Left lobe of liver (tissue), 2 donors: ENCODE data around the gene ACTRT2. TPM values are rescaled to one million over a fixed set of nuclear protein-coding genes. Genes with fewer than 3 reads are reported as not detected.

Experiments used
- ATAC-seq: fragments of 200-7000 bp; cut with Tn5 transposase; one replicate; pipeline ENCODE4 v1.9.1; 2020; ENCODE audit warnings: mild to moderate bottlenecking, moderate library complexity
- DNase-seq: peaks from one replicate; pipeline ENCODE4 v3.0.0-alpha.2; 2020; ENCODE audit warnings: low spot score
- total RNA-seq: library from RNA; stranded (reverse); gene quantifications from one replicate; pipeline ENCODE4 v1.2.1, GENCODE V29; 2021
- donor health status: DM: no; HTN: no; CAD: no; lungs with moderate emphysema.
- donor health status: DM: no; HTN: yes; CAD: no.

Gene ACTRT2
- total RNA-seq, 1 donor from 2014 or later, result not detected

GRCh38 chr1:3029991-3030662 lies 8.9 kb downstream of the ACTRT2 start:
- DNase-seq, result no peak

GRCh38 chr1:3030663-3031381 lies 9.6 kb downstream of the ACTRT2 start:
- no peak for DNase-seq

More at GRCh38 chr1:3029991-3030662, 8.9 kb downstream of the ACTRT2 start:
- no peak for ATAC-seq

GRCh38 chr1:3031401-3032221 lies 10.3 kb downstream of the ACTRT2 start:
- no peak for ATAC-seq
- DNase-seq, result no peak

More at GRCh38 chr1:3030663-3031381, 9.6 kb downstream of the ACTRT2 start:
- ATAC-seq, result no peak

GRCh38 chr1:3032371-3033039 lies 11.2 kb downstream of the ACTRT2 start:
- no peak for ATAC-seq
- DNase-seq, result no peak

- ATAC-seq, result no peak
- DNase-seq, result no peak
These were observed 11.9 kb downstream of the ACTRT2 start for GRCh38 chr1:3033040-3033789.

GRCh38 chr1:3033790-3034090 lies 12.5 kb downstream of the ACTRT2 start:
- DNase-seq (no peak), ATAC-seq (no peak)

- DNase-seq, result no peak
- ATAC-seq, result no peak
These were observed 12.9 kb downstream of the ACTRT2 start for GRCh38 chr1:3034162-3034561.

- ATAC-seq (no peak), DNase-seq (no peak)
These were observed 13.7 kb downstream of the ACTRT2 start for GRCh38 chr1:3034728-3035562.

GRCh38 chr1:3035563-3036446 lies 14.5 kb downstream of the ACTRT2 start:
- ATAC-seq, result no peak
- DNase-seq, result no peak

GRCh38 chr1:3036447-3037280 lies 15.4 kb downstream of the ACTRT2 start:
- ATAC-seq (no peak), DNase-seq (no peak)

GRCh38 chr1:3037281-3038040 lies 16.2 kb downstream of the ACTRT2 start:
- DNase-seq (no peak), ATAC-seq (no peak)

GRCh38 chr1:3038113-3038551 lies 16.9 kb downstream of the ACTRT2 start:
- DNase-seq (no peak), ATAC-seq (peak; percentile 48)

- ATAC-seq (no peak), DNase-seq (no peak)
These were observed 17.4 kb downstream of the ACTRT2 start for GRCh38 chr1:3038571-3039181.

GRCh38 chr1:3040004-3040403 lies 18.7 kb downstream of the ACTRT2 start:
- DNase-seq (no peak), ATAC-seq (no peak)

- no peak for ATAC-seq
- no peak for DNase-seq
These were observed 21.2 kb downstream of the ACTRT2 start for GRCh38 chr1:3042481-3042880.

- ATAC-seq (no peak), DNase-seq (no peak)
These were observed 27.9 kb downstream of the ACTRT2 start for GRCh38 chr1:3049164-3049563.
